Activated T-helper 9 cell treated with anti-CD3 and anti-CD28 coated beads, Interleukin-2, amount 50 U/mL, for 16 hours (primary cell): Measurements from ENCODE around the gene VASH2.
"Not testable (repeated sequence)": the region's sequence is repeated elsewhere in the genome, so short reads cannot be mapped to it uniquely, and the experiment has no call there.

ENCODE experiments used
- DNase-seq: peaks from one replicate; pipeline ENCODE4 v3.0.0-alpha.2; 2020; ENCODE audit warnings: low read depth

Gene VASH2

GRCh38 chr1:212981025-212981495 lies 30.7 kb downstream of the VASH2 start:
- no peak for DNase-seq

GRCh38 chr1:212981571-212982328 lies 31.4 kb downstream of the VASH2 start:
- DNase-seq, result no peak

DNA sequence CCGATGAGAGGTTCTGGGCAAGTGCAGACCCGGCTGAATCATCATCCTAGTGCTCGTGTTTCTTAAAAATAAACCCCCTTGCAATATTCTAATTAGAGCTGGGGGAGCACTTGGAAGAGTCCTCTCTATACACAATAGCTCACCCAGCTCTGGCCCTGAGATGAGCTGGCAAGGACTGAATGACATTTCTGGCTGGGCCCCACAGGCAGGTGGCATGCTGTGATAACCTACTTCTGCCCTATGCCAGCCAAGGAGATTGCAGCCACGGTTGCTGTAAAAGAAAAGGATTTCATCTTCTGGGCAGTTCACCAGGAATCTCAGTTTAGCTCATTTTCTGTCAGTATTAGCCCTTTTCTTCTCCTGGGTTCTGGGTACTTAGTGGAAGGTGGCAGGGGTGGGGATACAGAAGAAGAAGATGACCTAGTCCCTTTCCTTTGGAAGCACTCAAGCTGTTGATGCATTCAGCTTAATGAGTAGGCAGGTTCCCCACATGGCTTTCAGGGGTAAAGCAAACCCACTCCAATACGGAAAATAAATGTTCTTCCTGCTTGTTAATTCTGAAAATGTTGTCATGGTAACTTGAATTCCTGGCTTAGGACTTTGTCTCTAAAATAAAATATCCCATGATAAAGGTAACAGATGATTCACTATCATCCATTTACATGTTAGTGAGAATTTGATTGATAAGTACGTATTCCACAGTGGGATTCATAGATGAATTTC lies 32.2 kb downstream of the VASH2 start:
- no peak for DNase-seq

DNA sequence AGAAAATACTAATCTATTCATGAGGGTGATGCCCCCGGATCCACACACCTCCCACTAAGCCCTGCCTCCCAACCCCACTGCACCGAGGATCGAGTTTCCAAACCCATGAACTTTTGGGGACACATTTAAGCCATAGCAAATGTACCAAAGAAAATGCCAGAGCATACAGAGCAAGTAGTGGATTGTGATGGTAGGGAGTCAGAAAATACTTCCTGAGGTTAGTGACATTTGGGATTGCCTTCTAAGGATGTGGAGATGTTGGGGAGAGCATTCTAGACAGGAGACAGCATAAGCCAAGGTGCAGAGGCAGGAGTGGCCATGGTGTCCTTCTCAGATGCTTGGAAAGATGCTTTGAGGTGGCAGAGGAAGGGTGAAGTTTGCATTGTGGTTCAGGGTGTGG lies 33.1 kb downstream of the VASH2 start:
- DNase-seq, result no peak

DNA sequence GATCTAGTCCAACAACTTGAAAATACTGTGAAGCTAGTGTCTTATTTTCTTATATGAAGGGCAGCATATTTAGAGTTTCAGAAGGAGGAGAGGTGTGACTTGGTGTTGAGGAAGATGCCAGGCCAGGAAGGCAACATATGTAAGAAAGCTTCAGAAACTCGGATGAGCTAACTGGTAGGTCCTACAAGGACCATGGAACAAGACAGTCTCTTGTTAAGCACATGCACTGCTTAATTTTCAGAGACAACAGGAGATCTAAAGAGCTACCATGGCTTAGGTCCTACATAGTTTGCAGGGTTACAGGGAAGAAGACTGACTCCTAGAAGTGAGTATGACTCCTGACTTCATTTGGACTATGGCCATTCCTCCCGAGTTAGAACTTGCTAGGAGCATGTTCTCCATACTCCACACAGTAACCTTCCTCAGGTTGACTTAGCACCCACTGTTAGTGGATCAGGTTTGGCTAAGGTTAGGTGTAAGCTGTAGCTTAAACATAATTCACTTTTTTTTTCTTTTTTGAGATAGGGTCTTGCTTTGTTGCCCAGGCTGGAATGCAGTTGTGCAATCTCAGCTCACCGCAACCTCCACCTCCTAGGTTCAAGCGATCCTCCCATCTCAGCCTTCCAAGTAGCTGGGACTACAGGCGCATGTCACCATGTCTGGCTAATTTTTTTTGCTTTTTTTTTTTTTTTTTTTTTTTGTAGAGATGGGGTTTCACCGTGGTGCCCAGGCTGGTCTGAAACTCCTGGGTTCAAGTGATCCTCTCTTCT lies 34.4 kb downstream of the VASH2 start:
- DNase-seq, result no peak

DNA sequence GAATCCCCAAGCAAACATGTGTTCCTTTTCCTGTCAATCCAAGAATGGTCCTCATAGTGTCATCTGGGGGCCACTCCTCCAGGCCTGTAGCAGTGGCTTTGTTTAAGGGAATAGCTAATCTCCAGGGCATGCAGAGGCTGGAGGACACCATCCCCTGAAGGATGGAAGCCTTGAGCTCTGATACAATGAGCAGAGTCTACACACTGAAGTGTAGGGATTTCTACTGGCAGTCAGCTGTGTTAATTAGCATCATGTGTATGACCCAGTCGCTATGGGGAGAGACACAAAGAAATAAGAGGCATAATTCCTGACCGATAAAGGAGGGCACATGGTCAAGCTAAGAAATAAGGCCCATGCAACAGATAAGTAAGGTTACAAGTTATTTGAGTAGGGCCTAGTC lies 36.2 kb downstream of the VASH2 start:
- no peak for DNase-seq

DNA sequence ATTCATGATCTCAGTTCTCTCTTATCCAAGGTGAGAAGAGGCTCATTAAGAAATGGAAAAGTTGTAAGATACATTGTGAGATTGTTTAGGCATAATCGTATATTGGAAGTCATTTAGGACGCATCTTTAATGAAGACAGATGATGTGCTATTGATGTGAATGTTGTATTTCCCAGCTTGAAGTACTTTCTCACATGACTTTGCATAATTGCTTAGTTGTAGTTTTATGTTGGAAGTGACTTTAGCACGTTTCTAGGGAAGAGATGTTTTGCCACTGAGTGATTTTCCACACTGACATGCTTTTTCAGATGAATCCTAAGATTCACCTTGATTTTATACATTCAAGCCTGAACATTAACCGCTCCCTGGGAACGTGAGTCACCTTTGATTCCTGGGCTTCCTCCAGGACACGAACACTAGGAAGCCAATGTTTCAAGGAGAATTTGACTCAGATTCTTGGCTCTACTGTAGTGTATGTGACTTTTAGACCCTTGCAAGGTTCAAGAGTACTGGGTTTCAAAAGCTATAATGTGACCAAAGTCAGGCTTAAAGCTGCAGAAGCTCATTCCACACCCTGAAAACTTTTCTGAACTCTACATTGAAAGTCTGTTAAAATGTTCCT lies 37.5 kb downstream of the VASH2 start:
- DNase-seq, result no peak

DNA sequence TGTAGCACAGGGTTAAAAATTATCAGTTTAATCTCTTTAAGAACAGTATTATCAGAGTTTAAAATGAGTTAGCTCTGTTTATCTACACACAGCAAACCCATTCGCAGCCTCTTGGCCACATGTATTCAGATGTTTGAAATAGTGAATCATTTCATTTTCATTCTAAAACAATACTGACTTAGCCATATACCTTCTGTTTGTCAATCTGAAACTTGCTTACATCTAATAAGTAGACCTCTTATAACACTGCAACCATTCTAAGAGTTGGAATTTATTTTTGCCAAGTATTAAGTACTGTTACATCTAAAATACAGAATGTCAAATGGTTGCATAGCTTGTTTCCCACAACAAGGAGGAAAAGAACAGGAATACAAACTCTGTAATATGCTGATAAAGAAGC lies 39.9 kb downstream of the VASH2 start:
- no peak for DNase-seq

GRCh38 chr1:212993960-212994359 lies 43.6 kb downstream of the VASH2 start:
- DNase-seq, result not testable (repeated sequence)

DNA sequence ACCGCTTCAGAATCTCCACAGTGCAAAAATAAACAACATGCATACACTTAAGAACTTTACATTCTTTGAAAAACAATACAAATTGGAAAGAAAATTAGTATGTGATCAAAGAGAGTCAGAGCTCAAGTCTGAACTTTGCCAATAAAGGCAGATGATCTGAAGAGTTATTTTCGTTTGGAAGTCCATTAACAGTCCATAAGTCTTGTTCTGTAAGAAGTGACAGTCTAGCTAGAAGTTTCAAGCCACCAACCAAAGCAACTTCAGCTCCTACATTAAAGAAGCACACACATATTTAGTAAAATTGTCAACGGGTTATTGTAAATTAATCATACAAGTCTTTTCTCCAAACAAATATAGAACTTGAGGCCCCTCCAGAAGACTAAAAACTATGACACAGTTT lies 44.6 kb downstream of the VASH2 start:
- DNase-seq, result no peak

- DNase-seq, result no peak
These were observed 52.9 kb downstream of the VASH2 start for GRCh38 chr1:213003256-213003655.

DNA sequence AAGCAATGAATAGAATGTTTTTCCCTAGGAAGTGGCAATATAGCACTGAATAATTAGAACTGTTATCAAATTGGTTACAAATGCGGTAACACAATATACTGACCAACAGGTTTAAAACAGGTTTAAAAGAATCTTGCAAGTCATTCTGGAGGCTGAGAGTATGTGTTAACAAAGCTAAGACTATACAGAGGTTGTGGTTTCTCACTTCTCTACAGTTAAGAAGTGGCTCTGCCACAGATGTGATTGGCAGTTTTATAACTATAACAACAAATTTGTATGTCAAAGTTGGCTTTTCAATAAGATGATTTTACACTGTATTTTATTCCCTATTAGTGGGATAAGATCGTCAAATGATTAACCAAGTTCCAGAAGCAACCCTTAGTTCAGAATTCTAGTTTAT lies 58.2 kb downstream of the VASH2 start:
- DNase-seq, result no peak

DNA sequence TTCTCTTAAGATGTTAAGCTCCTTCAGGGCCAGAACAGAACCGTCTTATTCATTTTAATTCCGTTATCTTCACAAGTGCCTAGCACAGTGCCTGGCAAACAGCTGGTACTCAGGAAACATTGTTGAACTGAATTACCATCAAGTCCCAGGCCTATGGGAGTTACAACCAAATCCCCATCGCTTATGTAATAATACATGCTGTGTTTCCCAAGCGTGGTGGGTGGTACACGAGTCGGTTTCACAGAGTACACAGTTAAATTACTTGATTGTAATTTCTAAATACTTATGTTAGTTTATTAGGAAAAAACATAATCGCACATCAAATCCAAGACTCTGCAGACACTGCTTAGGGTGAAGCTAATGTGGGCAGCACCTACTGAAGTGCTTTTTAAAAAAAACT lies 64.3 kb downstream of the VASH2 start:
- DNase-seq, result no peak

GRCh38 chr1:213015099-213016050 lies 65.0 kb downstream of the VASH2 start, which contains the start of gene ANGEL2:
Gene ANGEL2, minus strand, starts transcription at chr1:213015867. Its CDS starts 196 bp downstream, at chr1:213015671.
- peak; percentile 92 for DNase-seq

DNA sequence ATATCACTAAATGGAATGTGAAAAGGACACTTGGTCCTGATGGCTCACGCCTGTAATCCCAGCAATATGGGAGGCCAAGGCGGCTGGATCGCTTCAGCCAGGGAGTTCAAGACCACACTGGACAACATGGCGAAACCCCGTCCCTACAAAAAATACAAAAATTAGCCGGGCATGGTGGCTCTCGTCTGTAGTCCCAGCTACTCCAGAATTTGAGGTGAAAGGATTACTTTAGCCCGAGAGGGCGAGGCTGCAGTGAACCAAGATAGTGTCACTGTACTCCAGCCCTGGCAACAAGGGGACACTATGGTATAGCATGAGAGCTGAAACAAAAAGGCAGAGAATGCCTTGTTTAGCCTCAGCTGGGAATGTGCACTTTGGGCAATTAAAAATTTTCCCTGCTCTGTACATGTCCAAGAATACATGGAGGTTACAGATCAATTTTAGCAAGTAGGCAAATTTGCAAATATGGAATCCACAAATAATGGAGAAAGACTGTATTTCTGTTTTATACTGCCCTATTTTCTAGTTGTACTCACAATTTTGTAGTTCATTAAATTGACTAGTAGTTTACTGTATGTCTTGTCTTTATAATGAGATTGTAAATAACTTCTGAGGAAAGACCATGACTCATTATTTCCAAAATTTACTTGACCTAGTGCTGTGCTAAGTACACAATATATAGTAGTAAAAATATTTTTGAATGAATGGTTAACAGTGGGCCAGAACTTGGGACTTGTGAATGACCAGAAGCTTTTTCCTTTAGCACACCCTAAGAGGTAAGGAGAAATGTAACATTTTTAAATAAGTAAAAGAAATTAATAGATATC lies 67.3 kb downstream of the VASH2 start:
- no peak for DNase-seq

DNA sequence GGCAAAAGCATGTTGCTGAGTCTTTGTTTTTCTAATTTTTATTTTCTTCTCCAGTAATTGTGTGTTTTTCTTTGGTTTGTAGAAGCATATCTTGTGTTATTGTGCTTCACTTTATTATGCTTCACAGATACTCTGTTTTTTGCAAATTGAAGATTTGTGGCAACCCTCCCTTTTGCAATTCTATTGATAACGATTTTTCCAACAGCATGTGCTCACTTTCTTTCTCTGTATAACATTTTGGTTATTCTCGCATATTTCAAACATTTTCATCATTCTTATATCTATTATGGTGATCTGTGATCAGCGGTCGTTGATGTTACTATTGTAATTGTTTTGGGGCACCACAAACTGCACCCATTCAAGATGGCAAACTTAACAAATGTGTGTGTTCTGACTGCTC lies 69.1 kb downstream of the VASH2 start:
- no peak for DNase-seq

DNA sequence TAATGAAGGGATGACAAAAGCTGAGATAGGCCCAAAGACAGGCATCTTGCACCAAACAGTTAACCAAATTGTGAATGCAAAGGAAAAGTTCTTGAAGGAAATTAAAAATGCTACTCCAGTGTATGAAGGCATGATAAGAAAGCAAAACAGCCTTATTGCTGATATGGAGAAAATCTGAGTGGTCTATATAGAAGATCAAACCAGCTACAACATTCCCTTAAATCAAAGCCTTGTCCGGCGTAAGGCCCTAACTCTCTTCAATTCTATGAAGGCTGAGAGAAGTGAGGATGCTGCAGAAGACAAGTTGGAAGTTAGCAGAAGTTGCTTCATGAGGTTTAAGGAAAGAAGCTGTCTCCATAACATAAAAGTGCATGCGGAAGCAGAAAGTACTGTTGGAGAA lies 69.7 kb downstream of the VASH2 start:
- DNase-seq, result no peak

DNA sequence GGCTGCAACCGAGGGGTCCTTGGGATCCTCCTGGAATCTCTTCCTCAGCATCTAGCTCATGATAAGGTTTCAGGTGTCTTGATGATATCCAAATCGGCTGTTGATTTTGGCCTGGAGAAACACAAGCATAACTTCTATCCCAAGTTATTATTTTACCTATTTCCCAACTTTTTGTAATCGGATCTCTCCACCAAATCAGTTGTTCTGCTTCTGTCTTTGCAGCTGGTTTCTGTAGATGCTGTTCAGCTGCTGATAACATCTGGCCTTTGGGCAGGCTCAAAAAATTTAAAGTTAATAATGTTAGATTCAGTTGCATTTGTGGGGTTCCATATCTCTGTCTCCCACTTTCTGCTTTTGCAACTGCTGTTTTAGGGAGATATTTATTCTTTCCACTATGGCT lies 76.7 kb downstream of the VASH2 start:
- DNase-seq, result not testable (repeated sequence)

DNA sequence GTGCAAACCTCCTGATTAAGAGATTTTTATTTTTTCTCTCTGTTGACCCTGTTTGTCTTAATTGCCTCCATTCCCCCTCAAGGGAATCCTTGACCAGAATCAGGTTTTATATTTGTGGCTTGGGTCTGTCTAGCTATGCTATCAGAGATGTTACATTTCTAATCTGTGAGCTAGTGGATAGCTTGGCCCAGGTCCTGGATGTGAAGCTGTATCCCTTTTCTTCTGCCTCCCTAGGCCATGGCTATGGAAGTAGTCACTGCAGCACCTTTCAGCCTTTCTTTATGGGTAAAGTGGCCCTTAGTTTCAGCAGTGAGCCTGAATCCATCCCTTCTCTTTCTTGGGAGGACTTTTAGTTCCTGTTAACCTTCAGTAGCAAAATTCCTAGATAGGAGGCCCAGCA lies 82.3 kb downstream of the VASH2 start:
- no peak for DNase-seq

DNA sequence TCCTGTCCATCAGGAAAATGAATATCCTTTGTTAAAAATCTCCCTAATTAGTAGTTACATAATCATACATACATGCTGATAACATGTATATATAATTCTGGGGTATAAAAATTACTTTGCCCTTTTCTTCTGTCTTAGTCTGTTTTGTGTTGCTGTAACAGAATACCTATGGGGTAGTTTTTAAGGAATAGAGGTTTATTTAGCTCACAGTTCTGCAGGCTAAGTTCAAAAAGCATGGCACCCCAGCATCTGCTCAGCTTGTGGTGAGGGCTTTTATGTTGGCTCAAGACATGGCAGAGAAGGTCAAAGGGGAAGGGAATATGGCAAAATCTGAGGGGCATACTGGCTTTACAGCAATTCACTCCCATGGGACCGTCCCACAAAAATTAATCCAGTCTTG lies 84.4 kb downstream of the VASH2 start:
- no peak for DNase-seq
